ENCODE results near the gene RAD51B. TPM values are rescaled to one million over a fixed set of nuclear protein-coding genes. Genes with fewer than 3 reads are reported as not detected.

RAD51B gene
- total RNA-seq, 4 donors from 2014 or later = 14.0 to 16.4 (median 14.8) TPM

- Histone ChIP-seq H3K4me3 (replicated peaks in 1 of 3) (no peak overlapping the region), H3K4me1 (peaks cover 18 to 23% of the 10 kb centered on the region in 2 donors), H3K9me3 (no peaks in the 10 kb centered on the region), H3K36me3 (no peaks in the 10 kb centered on the region), H3K27ac (no peak overlapping the region), H3K27me3 (no peaks in the 10 kb centered on the region)
- TF ChIP-seq POLR2A (IDR thresholded peaks at IDR 0.05) = no peak
- intact Hi-C loops (cut with DNase I) = no loop called here
- no peak for DNase-seq
Measured at GRCh38 chr14:68084256-68084655, 264.7 kb downstream of the RAD51B start.

- Histone ChIP-seq H3K9me3 (no peaks in the 10 kb centered on the region), H3K36me3 (no peaks in the 10 kb centered on the region), H3K27ac (no peak overlapping the region), H3K4me3 (replicated peaks in 1 of 3) (no peak overlapping the region), H3K4me1 (peaks cover 12% of the 10 kb centered on the region in 2 donors), H3K27me3 (no peaks in the 10 kb centered on the region)
- DNase-seq = no peak
- intact Hi-C loops (cut with DNase I) = no loop called here
- no peak for TF ChIP-seq CTCF (IDR thresholded peaks at IDR 0.05)
- TF ChIP-seq POLR2A (IDR thresholded peaks at IDR 0.05) = no peak
- WGBS, 2 donors = 75 to 94% methylated on average over 8 of the region's 8 CpGs
Measured at GRCh38 chr14:68085742-68086141, 266.2 kb downstream of the RAD51B start.

GRCh38 chr14:68088451-68088854, 268.9 kb downstream of the RAD51B start:
- H3K36me3 ChIP-seq = no peaks in the 10 kb centered on the region
- WGBS, 2 donors = 62 to 84% methylated on average over 5 of the region's 5 CpGs
- peaks cover 10 to 12% of the 10 kb centered on the region in 2 donors for H3K4me1 ChIP-seq
- H3K27ac ChIP-seq = peak overlapping the region in 2 of 3 donors; percentile 49 to 59
- TF ChIP-seq POLR2A (IDR thresholded peaks at IDR 0.05) (no peak), CTCF (IDR thresholded peaks at IDR 0.05) (no peak)
- H3K9me3 ChIP-seq = no peaks in the 10 kb centered on the region
- H3K27me3 ChIP-seq = no peaks in the 10 kb centered on the region
- no peak overlapping the region for H3K4me3 ChIP-seq (replicated peaks in 1 of 3)
- intact Hi-C loops (cut with DNase I) = no loop called here
- no peak for DNase-seq

- H3K27me3 ChIP-seq = no peaks in the 10 kb centered on the region
- peak; percentile 23 to 40 for DNase-seq
- H3K4me3 ChIP-seq (replicated peaks in 1 of 3) = no peak overlapping the region
- no peaks in the 10 kb centered on the region for H3K9me3 ChIP-seq
- no peaks in the 10 kb centered on the region for H3K36me3 ChIP-seq
- intact Hi-C loops (cut with DNase I) = no loop called here
- WGBS, 2 donors = 16 to 21% methylated on average over 5 of the region's 5 CpGs
- peaks cover 10 to 12% of the 10 kb centered on the region in 2 donors for H3K4me1 ChIP-seq
- peak overlapping the region in 2 of 3 donors; percentile 49 to 59 for H3K27ac ChIP-seq
- TF ChIP-seq POLR2A (IDR thresholded peaks at IDR 0.05) = no peak
- TF ChIP-seq CTCF (IDR thresholded peaks at IDR 0.05) = no peak
Measured at GRCh38 chr14:68089146-68089731, 269.7 kb downstream of the RAD51B start.

GRCh38 chr14:68094158-68094557, 274.6 kb downstream of the RAD51B start:
- intact Hi-C loops (cut with DNase I) = no loop called here
- Histone ChIP-seq H3K27me3 (no peaks in the 10 kb centered on the region), H3K36me3 (no peaks in the 10 kb centered on the region), H3K27ac (no peak overlapping the region), H3K4me1 (peaks cover 18 to 22% of the 10 kb centered on the region in 2 donors), H3K4me3 (replicated peaks in 1 of 3) (no peak overlapping the region), H3K9me3 (no peaks in the 10 kb centered on the region)
- DNase-seq = no peak
- WGBS, 2 donors = 78 to 80% methylated on average over 2 of the region's 2 CpGs
- no peak for TF ChIP-seq CTCF (IDR thresholded peaks at IDR 0.05)

Data from thyroid gland (tissue), 4 donors.